HepG2 (cell line): ENCODE results near the gene SACS. TPM values are rescaled to one million over a fixed set of nuclear protein-coding genes. Genes with fewer than 3 reads are reported as not detected.

Experiments used
- ATAC-seq: fragments of 200-7000 bp; cut with Tn5 transposase; 3 replicates; pipeline ENCODE4 v1.9.1; 2020; ENCODE audit warnings: mild to moderate bottlenecking, moderate library complexity
- BruUV-seq: library from RNA; stranded (reverse); fragments of 400-500 nt; replicated peaks from 2 replicates; lab custom pipeline; 2021; lab: Mats Ljungman, UMichigan
- CTCF ChIA-PET: fragments of 300-600 bp; formaldehyde crosslinking; extraction: SDS; loops from one replicate; lab custom pipeline; 2021; ENCODE audit warnings: low total read pairs, inconsistent platforms, low intra/inter-chr PET ratio; lab: Yijun Ruan, JAX
- POLR2A ChIA-PET: fragments of 350-600 bp; sonication (Branson Sonifier 250); formaldehyde crosslinking; loops from one replicate; lab custom pipeline; 2020; ENCODE audit warnings: antibody characterized with exemption, inconsistent platforms; lab: Yijun Ruan, JAX
- DNase-seq: peaks from one replicate; pipeline ENCODE4 v3.0.0-alpha.2; 2015; ENCODE audit warnings: low spot score
- FAIRE-seq: peaks from 3 replicates; lab custom pipeline; 2011; peaks lifted over from hg19 to GRCh38; lab: Jason Lieb, UNC
- H2AFZ ChIP-seq: one replicate; pipeline ENCODE4 v1.6.1; 2011; ENCODE audit warnings: low read length, inconsistent platforms
- H3K27ac ChIP-seq: fragments of 300-600 bp; 3 replicates; pipeline ENCODE4 v1.8.0; 2011; ENCODE audit warnings: mixed run types, mild to moderate bottlenecking, mixed read lengths, low read length, inconsistent platforms; ENCODE audit not compliant: insufficient read depth; ENCODE audit errors: extremely low read length
- H3K27me3 ChIP-seq, 2 experiments: fragments of 200-600 bp in 1 of 2; 2 replicates in 1 of 2; 3 replicates in 1 of 2; pipeline versions ENCODE4 v1.6.0 to v1.8.0; 2011; ENCODE audit warnings: low read length in 2 of 2, mild to moderate bottlenecking in 2 of 2, moderate library complexity in 2 of 2, inconsistent platforms in 1 of 2; ENCODE audit not compliant: insufficient read depth in 2 of 2, control insufficient read depth in 1 of 2
- H3K36me3 ChIP-seq, 2 experiments: fragments of 200-600 bp in 1 of 2; replicated peaks in 1 of 2; 2 replicates in 1 of 2; 3 replicates in 1 of 2; pipeline versions ENCODE4 v1.5.1 to v1.8.0; 2011; ENCODE audit warnings: low read length in 2 of 2, inconsistent platforms in 1 of 2; ENCODE audit not compliant: insufficient read depth in 2 of 2, control insufficient read depth in 1 of 2
- H3K4me1 ChIP-seq: 2 replicates; pipeline ENCODE4 v1.5.1; 2012; ENCODE audit warnings: low read length, inconsistent platforms; ENCODE audit not compliant: insufficient read depth
- H3K4me2 ChIP-seq: 2 replicates; pipeline ENCODE4 v1.6.0; 2011; ENCODE audit warnings: low read depth, low read length, inconsistent platforms
- H3K4me3 ChIP-seq, 3 experiments: fragments of 200-600 bp in 1 of 3; sonication (generic), shearing (Covaris generic) in 1 of 3; replicated peaks in 1 of 3; 2 replicates each; pipeline ENCODE4 v1.5.1; 2011 to 2016; ENCODE audit warnings: low read length in 3 of 3, inconsistent platforms in 2 of 3, low read depth in 2 of 3, mild to moderate bottlenecking in 2 of 3, control low read depth in 1 of 3, mixed read lengths in 1 of 3; ENCODE audit not compliant: insufficient read depth in 1 of 3
- H3K79me2 ChIP-seq: one replicate; pipeline ENCODE4 v1.6.1; 2011; ENCODE audit warnings: low read length, inconsistent platforms; ENCODE audit not compliant: insufficient read depth
- H3K9ac ChIP-seq: 2 replicates; pipeline ENCODE4 v1.6.0; 2011; ENCODE audit warnings: mild to moderate bottlenecking, low read depth, low read length, inconsistent platforms; ENCODE audit not compliant: insufficient read depth
- H3K9me3 ChIP-seq: 2 replicates; pipeline ENCODE4 v1.5.1; 2012; ENCODE audit warnings: mild to moderate bottlenecking, low read length
- H4K20me1 ChIP-seq: 2 replicates; pipeline ENCODE4 v1.6.0; 2011; ENCODE audit warnings: inconsistent platforms, mild to moderate bottlenecking, low read length, moderate library complexity; ENCODE audit not compliant: insufficient read depth
- CEBPB ChIP-seq: IDR thresholded peaks from 2 replicates; pipeline ENCODE4 v1.6.1; 2011; ENCODE audit warnings: low read depth, low read length, improper control_type of control experiment, borderline replicate concordance
- MNT ChIP-seq: fragments of 450-650 bp; IDR thresholded peaks from 2 replicates; pipeline ENCODE4 v1.6.1; 2016
- SMAD3 ChIP-seq: sonication (generic); formaldehyde crosslinking; IDR thresholded peaks from 2 replicates; pipeline ENCODE4 v1.4.0; 2020; ENCODE audit warnings: missing genetic modification reagents
- YY1 ChIP-seq: IDR thresholded peaks from 2 replicates; pipeline ENCODE4 v1.6.1; 2011; ENCODE audit warnings: low read length, low read depth, moderate library complexity, mild to moderate bottlenecking; ENCODE audit not compliant: insufficient read depth, insufficient replicate concordance
- ZNF33B ChIP-seq: sonication (generic); formaldehyde crosslinking; IDR thresholded peaks from 2 replicates; pipeline ENCODE4 v1.5.1; 2020; ENCODE audit warnings: mild to moderate bottlenecking, missing genetic modification reagents
- ZNF503 ChIP-seq: sonication (generic); formaldehyde crosslinking; IDR thresholded peaks from 2 replicates; pipeline ENCODE4 v1.4.0; 2020; ENCODE audit warnings: missing genetic modification reagents
- ZNF646 ChIP-seq: sonication (generic); formaldehyde crosslinking; IDR thresholded peaks from 2 replicates; pipeline ENCODE4 v1.9.0; 2021; ENCODE audit warnings: mild to moderate bottlenecking, missing genetic modification reagents
- ZSCAN30 ChIP-seq: sonication (generic); formaldehyde crosslinking; IDR thresholded peaks from 2 replicates; pipeline ENCODE4 v1.5.0; 2020; ENCODE audit warnings: mild to moderate bottlenecking, missing genetic modification reagents
- WGBS: methylation state at CpG from one replicate; pipeline ENCODE4 v1.1.6; 2017; ENCODE audit warnings: low lambda C conversion rate; 5-methylcytosine and 5-hydroxymethylcytosine counted together
- in situ Hi-C: cut with HindIII; loops from 2 replicates; pipeline ENCODE4 v1.10.0; 2017; ENCODE audit warnings: low pct_unique_long_range_greater_than_20kb; ENCODE audit not compliant: extremely low pct_ligation_motif_present
- intact Hi-C: fragments of 100-400 bp; cut with micrococcal nuclease; formaldehyde crosslinking; loops from one replicate; pipeline ENCODE4 v1.10.0; 2022; ENCODE audit not compliant: unreplicated experiment
- polyA plus RNA-seq, 8 experiments: library from polyadenylated mRNA; depleted of rRNA in 3 of 8; stranded (reverse) in 7 of 8; unstranded in 1 of 8; fragments of >200 nt; fragmentation: Illumina TruSeq in 4 of 8; extraction: Trizol in 4 of 8; gene quantifications; 2 replicates each; pipeline versions ENCODE4 v1.2.1 to v1.2.3, GENCODE V29; 2011 to 2016; ENCODE audit warnings: low read depth in 4 of 8, missing spikeins in 1 of 8, mixed read lengths in 1 of 8; ENCODE audit not compliant: insufficient read depth in 1 of 8
- total RNA-seq, 5 experiments: library from RNA; depleted of rRNA; stranded (reverse); fragments of >200 nt; fragmentation: Illumina TruSeq; extraction: Trizol; gene quantifications; 2 replicates each; pipeline ENCODE4 v1.2.3, GENCODE V29; 2016; ENCODE audit warnings: low read depth in 1 of 5
- TF ChIP-seq, protein P1 (sequence below): sonication (generic); formaldehyde crosslinking; IDR thresholded peaks from 2 replicates; pipeline ENCODE4 v1.4.0; 2020; ENCODE audit warnings: missing genetic modification reagents

SACS gene
- total and polyA plus RNA-seq, 2 of the 13 experiments (the other 11 are each of a cell fraction or from before 2014, with no cell fraction given), result 4.0 to 15.7 TPM

GRCh38 chr13:23436680-23437079, 3.2 kb upstream of the SACS start:
- no peak overlapping the region for H3K4me3 ChIP-seq
- no peak for TF ChIP-seq CEBPB
- TF ChIP-seq, protein P1, sequence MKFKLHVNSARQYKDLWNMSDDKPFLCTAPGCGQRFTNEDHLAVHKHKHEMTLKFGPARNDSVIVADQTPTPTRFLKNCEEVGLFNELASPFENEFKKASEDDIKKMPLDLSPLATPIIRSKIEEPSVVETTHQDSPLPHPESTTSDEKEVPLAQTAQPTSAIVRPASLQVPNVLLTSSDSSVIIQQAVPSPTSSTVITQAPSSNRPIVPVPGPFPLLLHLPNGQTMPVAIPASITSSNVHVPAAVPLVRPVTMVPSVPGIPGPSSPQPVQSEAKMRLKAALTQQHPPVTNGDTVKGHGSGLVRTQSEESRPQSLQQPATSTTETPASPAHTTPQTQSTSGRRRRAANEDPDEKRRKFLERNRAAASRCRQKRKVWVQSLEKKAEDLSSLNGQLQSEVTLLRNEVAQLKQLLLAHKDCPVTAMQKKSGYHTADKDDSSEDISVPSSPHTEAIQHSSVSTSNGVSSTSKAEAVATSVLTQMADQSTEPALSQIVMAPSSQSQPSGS (CRISPR knock-in tag), result no peak
- no peak for TF ChIP-seq ZNF33B (CRISPR knock-in tag)
- no peak for TF ChIP-seq ZNF646 (CRISPR knock-in tag)
- TF ChIP-seq YY1, result no peak
- TF ChIP-seq SMAD3 (CRISPR knock-in tag), result no peak
- peak; percentile 88 for TF ChIP-seq MNT
- TF ChIP-seq ZSCAN30, result no peak
- no peak for TF ChIP-seq ZNF503 (CRISPR knock-in tag)
- H3K4me1 ChIP-seq, result 0 out of 2 replicates have a peak, but pooled peaks cover 4% of the 10 kb centered on the region
- no peak for FAIRE-seq
- intact Hi-C loops, result no loop called here
- no peak overlapping the region for H2AFZ ChIP-seq
- no TSS peak for BruUV-seq
- no peak overlapping the region for H3K27ac ChIP-seq
- WGBS, result 53% methylated on average over 5 of the region's 5 CpGs
- no peaks in the 10 kb centered on the region for H4K20me1 ChIP-seq
- ChIA-PET POLR2A (no interaction called here), CTCF (no interaction called here)
- H3K9me3 ChIP-seq, result no peaks in the 10 kb centered on the region
- H3K4me2 ChIP-seq, result no peak overlapping the region
- in situ Hi-C loops, result no loop called here
- H3K27me3 ChIP-seq, result peaks cover 0 to 13% of the 10 kb centered on the region in 2 experiments; a peak in 3 of 5 replicates
- no peak overlapping the region for H3K9ac ChIP-seq
- H3K36me3 ChIP-seq, result no peaks in the 10 kb centered on the region; a peak in 1 of 5 replicates
- no peak for ATAC-seq
- no peaks in the 10 kb centered on the region for H3K79me2 ChIP-seq
- no peak for DNase-seq
